HG03139 (cell line): ENCODE data around the gene CCDC198.

Source experiments
- ATAC-seq: cut with Tn5 transposase; IDR thresholded peaks from one replicate; pipeline ENCODE4 v1.9.1; 2021; ENCODE audit not compliant: unreplicated experiment

CCDC198 gene

DNA sequence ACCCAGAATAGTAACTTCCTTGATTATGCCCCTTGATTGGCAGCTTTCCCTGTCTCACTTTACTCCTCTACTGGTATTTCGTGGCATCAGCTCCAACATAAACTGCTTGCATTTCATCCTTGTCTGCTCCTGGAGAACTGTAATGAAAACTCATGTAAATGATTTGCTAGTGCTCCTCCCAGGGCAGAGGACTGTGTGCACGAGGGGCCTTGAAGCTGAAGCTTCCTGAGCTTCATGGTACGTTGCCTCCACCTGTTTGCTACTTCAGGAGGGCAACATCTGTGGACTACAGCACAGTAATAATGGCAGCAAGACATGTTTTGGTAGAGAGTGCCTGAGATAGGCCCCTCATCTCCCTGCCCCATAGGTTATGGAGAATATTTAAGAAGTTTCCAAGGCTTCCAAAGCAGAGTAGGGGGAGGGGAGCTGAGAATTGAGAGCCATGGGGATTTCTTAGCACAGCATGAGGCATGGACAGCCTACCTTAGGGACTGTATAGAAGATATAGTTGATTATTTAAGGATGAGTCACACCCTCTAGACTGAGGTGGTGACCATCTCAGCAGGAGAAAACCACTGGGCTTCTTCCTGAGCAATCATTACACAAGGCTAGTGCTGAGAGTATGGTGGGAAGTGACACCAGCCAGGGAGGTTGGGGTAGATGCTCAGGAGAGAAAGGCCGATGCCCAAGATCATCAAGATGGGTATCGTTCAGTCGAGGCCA, 29.5 kb downstream of the CCDC198 start:
- peak; percentile 91 for ATAC-seq

DNA sequence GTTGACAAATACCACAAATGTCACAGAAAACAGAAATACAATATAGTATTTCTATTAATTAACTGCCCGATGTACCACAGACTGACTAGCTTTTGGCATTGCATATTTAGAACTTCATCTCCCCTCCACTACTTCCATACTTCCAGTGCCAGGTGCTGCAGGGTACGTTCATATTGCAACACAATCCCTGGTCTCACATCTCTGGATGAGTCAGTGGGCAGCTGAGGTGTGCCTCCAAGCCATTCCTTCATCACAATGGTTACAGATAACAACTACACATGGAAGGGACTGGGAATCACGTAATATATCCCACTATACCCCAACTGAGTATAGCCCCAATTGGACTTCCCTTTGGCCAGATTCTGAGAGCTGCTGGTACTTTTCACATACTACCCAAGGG, 31.1 kb downstream of the CCDC198 start:
- ATAC-seq, result no peak

GRCh38 chr14:57461777-57462320, 31.8 kb downstream of the CCDC198 start:
- ATAC-seq, result no peak

DNA sequence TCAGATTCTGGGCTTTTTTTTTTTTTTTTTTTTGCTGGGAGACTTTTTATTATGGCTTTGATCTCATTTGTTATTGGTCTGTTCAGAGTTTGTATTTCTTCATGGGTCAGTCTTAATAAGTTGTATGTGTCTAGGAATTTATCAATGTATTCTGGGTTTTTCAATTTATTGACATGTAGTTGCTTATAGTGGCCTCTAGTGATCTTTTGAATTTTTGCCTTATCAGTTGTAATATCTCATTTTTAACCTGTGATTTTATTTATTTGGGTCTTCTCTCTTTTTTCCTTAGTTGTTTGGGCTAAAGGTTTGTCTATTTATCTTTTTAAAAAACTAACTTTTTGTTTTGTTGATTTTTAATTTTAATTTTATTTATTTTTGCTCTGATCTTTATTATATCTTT, 57.7 kb downstream of the CCDC198 start:
- no peak for ATAC-seq

- ATAC-seq, result no peak
These were observed 72.7 kb downstream of the CCDC198 start for GRCh38 chr14:57420986-57421385.

GRCh38 chr14:57420033-57420432, 73.6 kb downstream of the CCDC198 start:
- ATAC-seq, result no peak
